Measurements from ENCODE around the gene LINGO4. TPM values are rescaled to one million over a fixed set of nuclear protein-coding genes. Genes with fewer than 3 reads are reported as not detected.

Gene LINGO4
- total and polyA plus RNA-seq, 10 of the 15 experiments (the other 5 are each of a cell fraction or from before 2014, with no cell fraction given), result not detected

DNA sequence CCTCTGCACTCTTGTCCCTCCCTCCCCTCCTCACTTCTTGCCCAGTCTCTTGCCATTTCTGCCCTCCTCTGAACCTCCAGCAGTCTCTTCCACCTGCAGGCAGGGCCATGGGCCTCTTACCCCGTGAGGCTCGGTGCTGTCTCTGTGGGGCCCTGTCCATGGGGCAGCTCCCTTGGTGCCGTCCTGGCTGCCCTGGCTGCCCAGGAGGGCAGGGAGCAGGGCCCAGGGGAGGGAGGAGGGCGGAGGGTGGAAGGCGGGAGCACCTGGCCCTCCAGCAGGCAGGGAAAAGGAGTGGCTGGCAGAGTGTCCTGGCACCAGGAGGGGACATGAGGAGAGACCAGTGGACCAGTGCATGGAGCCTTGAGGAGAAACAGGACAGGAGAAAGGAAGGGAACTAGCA, 26.4 kb upstream of the LINGO4 start, which contains the start of gene RORC:
TSS of gene RORC (minus strand) at position 198 of the 400 bp plus-strand sequence. CDS start at position 160, 38 bp downstream.
- ATAC-seq (no peak), FAIRE-seq (no peak), DNase-seq (ENCODE audit: low read depth, low spot score) (no peak)
- H3K79me2 ChIP-seq (ENCODE audit: control insufficient read depth, insufficient read depth, low read length), result no peaks in the 10 kb centered on the region
- no peak within 1 kb of the TSS for H2AFZ ChIP-seq (ENCODE audit: control insufficient read depth, low read depth, low read length)
- no peak within 1 kb of the TSS for H3K27ac ChIP-seq (ENCODE audit: control insufficient read depth, insufficient read depth)
- no peaks in the 10 kb centered on the region for H3K9me3 ChIP-seq (replicated peaks; ENCODE audit: control insufficient read depth, insufficient read depth, low read length)
- TF ChIP-seq POLR2A (IDR thresholded peaks at IDR 0.05; ENCODE audit: low read depth, low read length) (no peak), NFXL1 (IDR thresholded peaks at IDR 0.05; ENCODE audit: borderline replicate concordance) (no peak), ZNF217 (IDR thresholded peaks at IDR 0.05) (no peak), BACH1 (IDR thresholded peaks at IDR 0.05; ENCODE audit: borderline replicate concordance) (no peak), TCF7 (IDR thresholded peaks at IDR 0.05; ENCODE audit: borderline replicate concordance) (no peak), IKZF2 (IDR thresholded peaks at IDR 0.05) (no peak), STAT3 (IDR thresholded peaks at IDR 0.05; ENCODE audit: low read depth, low read length) (no peak), NR2C1 (IDR thresholded peaks at IDR 0.05) (no peak), RFX5 (IDR thresholded peaks at IDR 0.05; ENCODE audit: low read depth, low read length) (no peak), PAX5 (IDR thresholded peaks at IDR 0.05; ENCODE audit: borderline replicate concordance, low read depth, low read length) (no peak), RAD51 (IDR thresholded peaks at IDR 0.05) (no peak), EZH2 (IDR thresholded peaks at IDR 0.05; ENCODE audit: borderline replicate concordance, control insufficient read depth, low read depth, low read length) (no peak)
- TF ChIP-seq, protein P1, sequence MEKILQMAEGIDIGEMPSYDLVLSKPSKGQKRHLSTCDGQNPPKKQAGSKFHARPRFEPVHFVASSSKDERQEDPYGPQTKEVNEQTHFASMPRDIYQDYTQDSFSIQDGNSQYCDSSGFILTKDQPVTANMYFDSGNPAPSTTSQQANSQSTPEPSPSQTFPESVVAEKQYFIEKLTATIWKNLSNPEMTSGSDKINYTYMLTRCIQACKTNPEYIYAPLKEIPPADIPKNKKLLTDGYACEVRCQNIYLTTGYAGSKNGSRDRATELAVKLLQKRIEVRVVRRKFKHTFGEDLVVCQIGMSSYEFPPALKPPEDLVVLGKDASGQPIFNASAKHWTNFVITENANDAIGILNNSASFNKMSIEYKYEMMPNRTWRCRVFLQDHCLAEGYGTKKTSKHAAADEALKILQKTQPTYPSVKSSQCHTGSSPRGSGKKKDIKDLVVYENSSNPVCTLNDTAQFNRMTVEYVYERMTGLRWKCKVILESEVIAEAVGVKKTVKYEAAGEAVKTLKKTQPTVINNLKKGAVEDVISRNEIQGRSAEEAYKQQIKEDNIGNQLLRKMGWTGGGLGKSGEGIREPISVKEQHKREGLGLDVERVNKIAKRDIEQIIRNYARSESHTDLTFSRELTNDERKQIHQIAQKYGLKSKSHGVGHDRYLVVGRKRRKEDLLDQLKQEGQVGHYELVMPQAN (conservative IDR thresholded peaks at IDR 0.05), result no peak
- TF ChIP-seq, protein P2, sequence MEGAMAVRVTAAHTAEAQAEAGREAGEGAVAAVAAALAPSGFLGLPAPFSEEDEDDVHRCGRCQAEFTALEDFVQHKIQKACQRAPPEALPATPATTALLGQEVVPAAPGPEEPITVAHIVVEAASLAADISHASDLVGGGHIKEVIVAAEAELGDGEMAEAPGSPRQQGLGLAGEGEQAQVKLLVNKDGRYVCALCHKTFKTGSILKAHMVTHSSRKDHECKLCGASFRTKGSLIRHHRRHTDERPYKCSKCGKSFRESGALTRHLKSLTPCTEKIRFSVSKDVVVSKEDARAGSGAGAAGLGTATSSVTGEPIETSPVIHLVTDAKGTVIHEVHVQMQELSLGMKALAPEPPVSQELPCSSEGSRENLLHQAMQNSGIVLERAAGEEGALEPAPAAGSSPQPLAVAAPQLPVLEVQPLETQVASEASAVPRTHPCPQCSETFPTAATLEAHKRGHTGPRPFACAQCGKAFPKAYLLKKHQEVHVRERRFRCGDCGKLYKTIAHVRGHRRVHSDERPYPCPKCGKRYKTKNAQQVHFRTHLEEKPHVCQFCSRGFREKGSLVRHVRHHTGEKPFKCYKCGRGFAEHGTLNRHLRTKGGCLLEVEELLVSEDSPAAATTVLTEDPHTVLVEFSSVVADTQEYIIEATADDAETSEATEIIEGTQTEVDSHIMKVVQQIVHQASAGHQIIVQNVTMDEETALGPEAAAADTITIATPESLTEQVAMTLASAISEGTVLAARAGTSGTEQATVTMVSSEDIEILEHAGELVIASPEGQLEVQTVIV (IDR thresholded peaks at IDR 0.05; ENCODE audit: borderline replicate concordance, partially characterized antibody), result no peak
- TF ChIP-seq, protein P3, sequence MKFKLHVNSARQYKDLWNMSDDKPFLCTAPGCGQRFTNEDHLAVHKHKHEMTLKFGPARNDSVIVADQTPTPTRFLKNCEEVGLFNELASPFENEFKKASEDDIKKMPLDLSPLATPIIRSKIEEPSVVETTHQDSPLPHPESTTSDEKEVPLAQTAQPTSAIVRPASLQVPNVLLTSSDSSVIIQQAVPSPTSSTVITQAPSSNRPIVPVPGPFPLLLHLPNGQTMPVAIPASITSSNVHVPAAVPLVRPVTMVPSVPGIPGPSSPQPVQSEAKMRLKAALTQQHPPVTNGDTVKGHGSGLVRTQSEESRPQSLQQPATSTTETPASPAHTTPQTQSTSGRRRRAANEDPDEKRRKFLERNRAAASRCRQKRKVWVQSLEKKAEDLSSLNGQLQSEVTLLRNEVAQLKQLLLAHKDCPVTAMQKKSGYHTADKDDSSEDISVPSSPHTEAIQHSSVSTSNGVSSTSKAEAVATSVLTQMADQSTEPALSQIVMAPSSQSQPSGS (IDR thresholded peaks at IDR 0.05; ENCODE audit: low read length), result no peak
- SMC1A ChIA-PET (ENCODE audit: uncharacterized antibody, unreplicated experiment), result interaction anchor here (0.5 kb wide), 1 partner anchor 138 kb away, joined by 4 read pairs; no protein-coding TSS in a partner anchor
- RAD21 ChIA-PET (ENCODE audit: unreplicated experiment), result no interaction called here
- in situ Hi-C loops (cut with MboI) (loop anchor here (10.0 kb wide), 2 partner anchors 387 to 537 kb away; no protein-coding TSS in a partner anchor), intact Hi-C loops (cut with micrococcal nuclease; ENCODE audit: unreplicated experiment) (loop anchor here (10.0 kb wide), 1 partner anchor 117 kb away; the partner anchor contains the start of gene CELF3)
- CTCF ChIA-PET, result no interaction called here
- peaks cover 5% of the 10 kb centered on the region for H3K4me1 ChIP-seq (ENCODE audit: control insufficient read depth, insufficient read depth, low read length)
- H3K4me3 ChIP-seq, result no peak within 1 kb of the TSS
- H3K4me2 ChIP-seq (ENCODE audit: control insufficient read depth, insufficient read depth), result no peak within 1 kb of the TSS
- BruUV-seq (replicated peaks), result no TSS peak
- no peaks in the 10 kb centered on the region for H4K20me1 ChIP-seq (ENCODE audit: control insufficient read depth, insufficient read depth)
- POLR2A ChIA-PET, result no interaction called here
- 29% methylated on average over 5 of the region's 5 CpGs for WGBS (ENCODE audit: insufficient coverage, insufficient replicate concordance, low lambda C conversion rate, missing lambda C conversion rate)
- H3K36me3 ChIP-seq (ENCODE audit: control insufficient read depth in 2 of 2, insufficient read depth in 2 of 2, low read length in 1 of 2), result no peaks in the 10 kb centered on the region
- no peak within 1 kb of the TSS for H3K9ac ChIP-seq (ENCODE audit: control insufficient read depth, insufficient read depth, low read length)
- H3K27me3 ChIP-seq (replicated peaks in 1 of 2; ENCODE audit: control insufficient read depth in 2 of 2, insufficient read depth in 2 of 2, low read length in 1 of 2), result no peaks in the 10 kb centered on the region

Data from GM12878 (cell line).